ENCODE results near the gene LRRC59.

DNA sequence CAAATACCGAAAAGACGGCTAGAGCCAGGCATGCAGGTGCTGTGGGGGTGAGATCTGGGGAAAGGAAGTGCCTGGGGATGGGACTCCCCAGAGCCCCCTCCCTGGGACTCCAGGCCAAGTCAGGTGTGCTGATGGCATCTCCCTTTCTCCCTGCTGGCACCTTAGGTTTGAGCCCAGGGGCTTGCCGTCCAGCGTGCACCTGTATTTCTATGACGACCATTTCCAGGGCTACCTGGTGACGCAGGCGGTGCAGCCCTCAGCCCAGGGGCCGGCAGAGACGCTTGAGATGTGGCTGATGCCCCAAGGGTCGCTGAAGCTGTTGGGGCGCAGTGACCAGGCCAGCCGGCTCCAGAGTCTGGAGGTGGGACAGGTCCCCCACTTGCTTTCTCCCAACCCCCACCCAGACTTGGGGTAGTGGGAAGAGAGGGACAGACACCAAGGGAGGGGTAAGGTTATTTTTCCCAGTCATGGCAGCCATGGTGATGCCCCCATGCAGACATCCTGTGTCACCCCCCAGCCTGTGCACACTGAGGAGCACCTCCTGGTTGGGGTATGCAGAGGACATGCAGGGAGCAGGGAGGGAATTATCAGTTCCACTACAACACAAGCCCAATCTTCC lies 40.3 kb downstream of the LRRC59 start:
- TF ChIP-seq, protein P1, sequence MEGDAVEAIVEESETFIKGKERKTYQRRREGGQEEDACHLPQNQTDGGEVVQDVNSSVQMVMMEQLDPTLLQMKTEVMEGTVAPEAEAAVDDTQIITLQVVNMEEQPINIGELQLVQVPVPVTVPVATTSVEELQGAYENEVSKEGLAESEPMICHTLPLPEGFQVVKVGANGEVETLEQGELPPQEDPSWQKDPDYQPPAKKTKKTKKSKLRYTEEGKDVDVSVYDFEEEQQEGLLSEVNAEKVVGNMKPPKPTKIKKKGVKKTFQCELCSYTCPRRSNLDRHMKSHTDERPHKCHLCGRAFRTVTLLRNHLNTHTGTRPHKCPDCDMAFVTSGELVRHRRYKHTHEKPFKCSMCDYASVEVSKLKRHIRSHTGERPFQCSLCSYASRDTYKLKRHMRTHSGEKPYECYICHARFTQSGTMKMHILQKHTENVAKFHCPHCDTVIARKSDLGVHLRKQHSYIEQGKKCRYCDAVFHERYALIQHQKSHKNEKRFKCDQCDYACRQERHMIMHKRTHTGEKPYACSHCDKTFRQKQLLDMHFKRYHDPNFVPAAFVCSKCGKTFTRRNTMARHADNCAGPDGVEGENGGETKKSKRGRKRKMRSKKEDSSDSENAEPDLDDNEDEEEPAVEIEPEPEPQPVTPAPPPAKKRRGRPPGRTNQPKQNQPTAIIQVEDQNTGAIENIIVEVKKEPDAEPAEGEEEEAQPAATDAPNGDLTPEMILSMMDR (conservative IDR thresholded peaks at IDR 0.05; ENCODE audit: low read depth in 2 of 2): no peak
- no peak for TF ChIP-seq CREB1 (CRISPR knock-in tag; IDR thresholded peaks at IDR 0.05; ENCODE audit: low read depth)
- TF ChIP-seq EZH2phosphoT487 (IDR thresholded peaks at IDR 0.05; ENCODE audit: unreplicated experiment): no peak
- TF ChIP-seq JUNB (IDR thresholded peaks at IDR 0.05; ENCODE audit: unreplicated experiment): no peak
- no peak for TF ChIP-seq POLR2AphosphoS5 (IDR thresholded peaks at IDR 0.05; ENCODE audit: low read depth)
- TF ChIP-seq, protein P2, sequence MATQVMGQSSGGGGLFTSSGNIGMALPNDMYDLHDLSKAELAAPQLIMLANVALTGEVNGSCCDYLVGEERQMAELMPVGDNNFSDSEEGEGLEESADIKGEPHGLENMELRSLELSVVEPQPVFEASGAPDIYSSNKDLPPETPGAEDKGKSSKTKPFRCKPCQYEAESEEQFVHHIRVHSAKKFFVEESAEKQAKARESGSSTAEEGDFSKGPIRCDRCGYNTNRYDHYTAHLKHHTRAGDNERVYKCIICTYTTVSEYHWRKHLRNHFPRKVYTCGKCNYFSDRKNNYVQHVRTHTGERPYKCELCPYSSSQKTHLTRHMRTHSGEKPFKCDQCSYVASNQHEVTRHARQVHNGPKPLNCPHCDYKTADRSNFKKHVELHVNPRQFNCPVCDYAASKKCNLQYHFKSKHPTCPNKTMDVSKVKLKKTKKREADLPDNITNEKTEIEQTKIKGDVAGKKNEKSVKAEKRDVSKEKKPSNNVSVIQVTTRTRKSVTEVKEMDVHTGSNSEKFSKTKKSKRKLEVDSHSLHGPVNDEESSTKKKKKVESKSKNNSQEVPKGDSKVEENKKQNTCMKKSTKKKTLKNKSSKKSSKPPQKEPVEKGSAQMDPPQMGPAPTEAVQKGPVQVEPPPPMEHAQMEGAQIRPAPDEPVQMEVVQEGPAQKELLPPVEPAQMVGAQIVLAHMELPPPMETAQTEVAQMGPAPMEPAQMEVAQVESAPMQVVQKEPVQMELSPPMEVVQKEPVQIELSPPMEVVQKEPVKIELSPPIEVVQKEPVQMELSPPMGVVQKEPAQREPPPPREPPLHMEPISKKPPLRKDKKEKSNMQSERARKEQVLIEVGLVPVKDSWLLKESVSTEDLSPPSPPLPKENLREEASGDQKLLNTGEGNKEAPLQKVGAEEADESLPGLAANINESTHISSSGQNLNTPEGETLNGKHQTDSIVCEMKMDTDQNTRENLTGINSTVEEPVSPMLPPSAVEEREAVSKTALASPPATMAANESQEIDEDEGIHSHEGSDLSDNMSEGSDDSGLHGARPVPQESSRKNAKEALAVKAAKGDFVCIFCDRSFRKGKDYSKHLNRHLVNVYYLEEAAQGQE (IDR thresholded peaks at IDR 0.05; ENCODE audit: unreplicated experiment): no peak
- no peak for TF ChIP-seq EZH2 (IDR thresholded peaks at IDR 0.05; ENCODE audit: low read depth, unreplicated experiment)
- TF ChIP-seq, protein P3, sequence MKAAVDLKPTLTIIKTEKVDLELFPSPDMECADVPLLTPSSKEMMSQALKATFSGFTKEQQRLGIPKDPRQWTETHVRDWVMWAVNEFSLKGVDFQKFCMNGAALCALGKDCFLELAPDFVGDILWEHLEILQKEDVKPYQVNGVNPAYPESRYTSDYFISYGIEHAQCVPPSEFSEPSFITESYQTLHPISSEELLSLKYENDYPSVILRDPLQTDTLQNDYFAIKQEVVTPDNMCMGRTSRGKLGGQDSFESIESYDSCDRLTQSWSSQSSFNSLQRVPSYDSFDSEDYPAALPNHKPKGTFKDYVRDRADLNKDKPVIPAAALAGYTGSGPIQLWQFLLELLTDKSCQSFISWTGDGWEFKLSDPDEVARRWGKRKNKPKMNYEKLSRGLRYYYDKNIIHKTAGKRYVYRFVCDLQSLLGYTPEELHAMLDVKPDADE (IDR thresholded peaks at IDR 0.05): no peak
- TF ChIP-seq ZNF331 (CRISPR knock-in tag; IDR thresholded peaks at IDR 0.05; ENCODE audit: low read depth): no peak
- no peak for TF ChIP-seq NANOG (IDR thresholded peaks at IDR 0.05; ENCODE audit: borderline replicate concordance)
- no peak for TF ChIP-seq ZNF114 (CRISPR knock-in tag; IDR thresholded peaks at IDR 0.05)
